Lung (tissue), 12 donors: Measurements from ENCODE around the gene MED13L. TPM values are rescaled to one million over a fixed set of nuclear protein-coding genes. Genes with fewer than 3 reads are reported as not detected.

Source experiments
- ATAC-seq: fragments of 200-7000 bp; cut with Tn5 transposase; one replicate; pipeline ENCODE4 v1.9.1; 2020; ENCODE audit warnings: moderate number of reproducible peaks; ENCODE audit not compliant: insufficient read depth, low FRiP score
- DNase-seq, 3 donors: peaks; one replicate each; pipeline ENCODE4 v3.0.0-alpha.2; 2013 to 2017
- H3K27ac ChIP-seq, 2 donors: one replicate each; pipeline ENCODE4 v1.5.1; 2013; ENCODE audit warnings: mild to moderate bottlenecking in 2 of 2, moderate library complexity in 2 of 2, control low read depth in 1 of 2, inconsistent platforms in 1 of 2, low read depth in 1 of 2, low read length in 1 of 2
- H3K27me3 ChIP-seq, 3 donors: one replicate each; pipeline ENCODE4 v1.5.1; 2013; ENCODE audit warnings: low read length in 2 of 3; ENCODE audit not compliant: control insufficient read depth in 3 of 3, insufficient read depth in 3 of 3
- H3K36me3 ChIP-seq, 4 donors: one replicate each; pipeline ENCODE4 v1.5.1; 2013; ENCODE audit warnings: low read length in 4 of 4, mild to moderate bottlenecking in 1 of 4, moderate library complexity in 1 of 4; ENCODE audit not compliant: control insufficient read depth in 4 of 4, insufficient read depth in 4 of 4
- H3K4me1 ChIP-seq, 5 donors: one replicate each; pipeline ENCODE4 v1.5.1; 2013; ENCODE audit warnings: low read length in 5 of 5, mild to moderate bottlenecking in 2 of 5, moderate library complexity in 1 of 5; ENCODE audit not compliant: control insufficient read depth in 5 of 5, insufficient read depth in 5 of 5
- H3K4me3 ChIP-seq: one replicate; pipeline ENCODE4 v1.5.1; 2013; ENCODE audit warnings: mild to moderate bottlenecking, control low read depth, moderate library complexity
- H3K9ac ChIP-seq, 2 donors: one replicate each; pipeline ENCODE4 v1.5.1; 2013; ENCODE audit warnings: low read length in 2 of 2, control low read depth in 1 of 2; ENCODE audit not compliant: insufficient read depth in 1 of 2
- H3K9me3 ChIP-seq, 4 donors: one replicate each; pipeline ENCODE4 v1.5.1; 2013; ENCODE audit warnings: low read length in 3 of 4, mild to moderate bottlenecking in 1 of 4, moderate library complexity in 1 of 4; ENCODE audit not compliant: control insufficient read depth in 4 of 4, insufficient read depth in 3 of 4
- CTCF ChIP-seq: IDR thresholded peaks from 2 replicates; pipeline ENCODE4 v1.5.1; 2012; ENCODE audit warnings: mild to moderate bottlenecking; ENCODE audit errors: control extremely low read depth, extremely low read depth
- WGBS, 2 donors: extraction: QIAGEN DNeasy Blood & Tissue Kit; methylation state at CpG; one replicate each; pipeline ENCODE4 v1.1.7; 2013; 5-methylcytosine and 5-hydroxymethylcytosine counted together
- polyA plus RNA-seq, 2 donors: library from polyadenylated mRNA; stranded (reverse); fragments of 200-250 nt; gene quantifications; one replicate each; pipeline ENCODE4 v1.2.1, GENCODE V29; 2013
- total RNA-seq, 2 donors: library from RNA; depleted of rRNA in 1 of 2; stranded (reverse); fragments of >200 nt in 1 of 2; gene quantifications; one replicate each; pipeline ENCODE4 v1.2.1, GENCODE V29; 2014 to 2021
- donor health status: control.
- donor health status: control.
- donor health status: Bipolar disorder and iron deficiency.
- donor health status: healthy.
- donor health status: DM: yes; HTN: yes; CAD: no.

Gene MED13L
- total and polyA plus RNA-seq, 4 donors: 18.2 to 329 (median 71.4) TPM

- WGBS, 2 donors: 97 to 99% methylated on average over 3 of the region's 3 CpGs
These were observed 132.0 kb downstream of the MED13L start for GRCh38 chr12:116145451-116145850.

DNA sequence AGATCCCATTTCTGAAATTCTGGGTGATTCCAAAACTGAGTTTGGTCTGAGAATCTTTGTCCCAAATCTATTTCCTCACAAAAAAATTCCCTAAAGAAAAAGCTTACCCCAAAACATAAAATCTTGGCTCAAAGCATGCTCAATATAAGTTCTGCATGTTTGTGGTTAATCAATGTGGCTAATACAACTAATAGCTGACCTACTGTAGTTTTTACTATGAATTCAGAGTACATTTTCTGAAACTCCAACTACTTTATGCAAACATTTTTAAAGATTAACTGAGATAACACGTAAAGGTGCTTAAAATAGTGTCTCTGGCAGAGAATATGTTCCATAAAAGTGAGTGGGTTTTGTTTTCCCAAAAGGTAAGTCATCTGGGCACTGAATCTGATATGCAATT lies 133.1 kb downstream of the MED13L start:
- H3K27me3 ChIP-seq: no peaks in the 10 kb centered on the region
- DNase-seq (no peak), ATAC-seq (no peak)
- H3K4me3 ChIP-seq: no peak overlapping the region
- WGBS, 2 donors: 40 to 61% methylated on average over 1 of the region's 1 CpG
- H3K4me1 ChIP-seq: peaks cover 8 to 30% (median 25%) of the 10 kb centered on the region in 5 donors
- no peak overlapping the region for H3K9ac ChIP-seq
- no peaks in the 10 kb centered on the region for H3K9me3 ChIP-seq
- H3K27ac ChIP-seq: peak overlapping the region in 1 of 2 donors; percentile 67
- TF ChIP-seq CTCF: no peak
- H3K36me3 ChIP-seq: no peaks in the 10 kb centered on the region

More at GRCh38 chr12:116145451-116145850, 132.0 kb downstream of the MED13L start:
- DNase-seq (no peak), ATAC-seq (no peak)
- H3K36me3 ChIP-seq: no peaks in the 10 kb centered on the region
- no peak overlapping the region for H3K27ac ChIP-seq
- no peak overlapping the region for H3K9ac ChIP-seq
- H3K9me3 ChIP-seq: no peaks in the 10 kb centered on the region
- TF ChIP-seq CTCF: no peak
- no peaks in the 10 kb centered on the region for H3K27me3 ChIP-seq
- no peak overlapping the region for H3K4me3 ChIP-seq
- peaks cover 9 to 34% (median 26%) of the 10 kb centered on the region in 5 donors for H3K4me1 ChIP-seq

- H3K36me3 ChIP-seq: no peaks in the 10 kb centered on the region
- DNase-seq (no peak), ATAC-seq (no peak)
- no peaks in the 10 kb centered on the region for H3K9me3 ChIP-seq
- TF ChIP-seq CTCF: no peak
- no peak overlapping the region for H3K9ac ChIP-seq
- H3K27ac ChIP-seq: peak overlapping the region in 1 of 2 donors; percentile 67
- WGBS, 2 donors: 17 to 44% methylated on average over 1 of the region's 1 CpG
- no peak overlapping the region for H3K4me3 ChIP-seq
- H3K27me3 ChIP-seq: no peaks in the 10 kb centered on the region
- H3K4me1 ChIP-seq: peaks cover 8 to 30% (median 23%) of the 10 kb centered on the region in 5 donors
These were observed 133.6 kb downstream of the MED13L start for GRCh38 chr12:116143909-116144308.
